ENCODE data around the gene NCOA6. TPM values are rescaled to one million over a fixed set of nuclear protein-coding genes. Genes with fewer than 3 reads are reported as not detected.

The NCOA6 gene
- total RNA-seq, 4 donors from 2014 or later, result 16.9 to 26.1 (median 24.0) TPM

- no peak for DNase-seq (ENCODE audit: low spot score in 2 of 2)
- Histone ChIP-seq H3K9me3 (no peaks in the 10 kb centered on the region), H3K27me3 (no peaks in the 10 kb centered on the region), H3K36me3 (peaks cover 0 to 1% (median 0%) of the 10 kb centered on the region in 3 donors), H3K4me3 (peak overlapping the region in 2 of 4 donors; percentile 69 to 82), H3K4me1 (peaks cover 0 to 44% (median 20%) of the 10 kb centered on the region in 4 donors), H3K27ac (peak overlapping the region; percentile 95 to 99 (median 98))
- TF ChIP-seq CTCF (IDR thresholded peaks at IDR 0.05) (peak in 3 of 5 experiments; percentile 7 to 36 (median 12)), POLR2A (IDR thresholded peaks at IDR 0.05) (no peak)
- 39 to 46% methylated on average over 6 of the region's 6 CpGs for WGBS, 2 donors
These were observed 119.8 kb downstream of the NCOA6 start for GRCh38 chr20:34705397-34706301.

GRCh38 chr20:34705008-34705396 lies 120.4 kb downstream of the NCOA6 start:
- no peak for TF ChIP-seq CTCF (IDR thresholded peaks at IDR 0.05)
- TF ChIP-seq POLR2A (IDR thresholded peaks at IDR 0.05), result no peak
- no peak for TF ChIP-seq EP300 (IDR thresholded peaks at IDR 0.05)
- no peak for DNase-seq (ENCODE audit: low spot score in 2 of 2)
- 30 to 39% methylated on average over 5 of the region's 5 CpGs for WGBS, 2 donors
- Histone ChIP-seq H3K27ac (peak overlapping the region; percentile 95 to 99 (median 98)), H3K9me3 (no peaks in the 10 kb centered on the region), H3K36me3 (no peaks in the 10 kb centered on the region), H3K4me1 (peaks cover 0 to 37% (median 17%) of the 10 kb centered on the region in 4 donors), H3K4me3 (peak overlapping the region; percentile 69 to 89 (median 78)), H3K27me3 (no peaks in the 10 kb centered on the region)

- TF ChIP-seq EP300 (IDR thresholded peaks at IDR 0.05) (peak; percentile 27 to 72), CTCF (IDR thresholded peaks at IDR 0.05) (peak in 1 of 5 experiments; percentile 44), POLR2A (IDR thresholded peaks at IDR 0.05) (peak; percentile 79 to 93)
- H3K27ac ChIP-seq, result peak within 1 kb of the TSS; percentile 95 to 99 (median 98)
- H3K9me3 ChIP-seq, result no peaks in the 10 kb centered on the region
- DNase-seq (ENCODE audit: low spot score in 2 of 2), result peak; percentile 87 to 89
- H3K36me3 ChIP-seq, result no peaks in the 10 kb centered on the region
- WGBS, 2 donors, result 0 to 1% methylated on average over 5 to 27 of the region's 82 CpGs
- H3K4me1 ChIP-seq, result peaks cover 0 to 37% (median 17%) of the 10 kb centered on the region in 4 donors
- H3K4me3 ChIP-seq, result peak within 1 kb of the TSS; percentile 69 to 89 (median 78)
- no peaks in the 10 kb centered on the region for H3K27me3 ChIP-seq
These were observed 121.1 kb downstream of the NCOA6 start, which contains the start of gene TP53INP2 for GRCh38 chr20:34704177-34705007. TSS of gene TP53INP2 (plus strand) at chr20:34704344. CDS start at chr20:34708740, 4,396 bp downstream.

GRCh38 chr20:34703424-34704176 lies 121.9 kb downstream of the NCOA6 start:
- no peaks in the 10 kb centered on the region for H3K27me3 ChIP-seq
- peak overlapping the region; percentile 69 to 89 (median 78) for H3K4me3 ChIP-seq
- DNase-seq (ENCODE audit: low spot score in 2 of 2), result peak in 1 of 2 donors; percentile 17
- H3K27ac ChIP-seq, result peak overlapping the region; percentile 95 to 99 (median 98)
- no peaks in the 10 kb centered on the region for H3K36me3 ChIP-seq
- H3K4me1 ChIP-seq, result peaks cover 0 to 33% (median 16%) of the 10 kb centered on the region in 4 donors
- H3K9me3 ChIP-seq, result no peaks in the 10 kb centered on the region
- 1% methylated on average over 23 to 38 of the region's 38 CpGs for WGBS, 2 donors
- TF ChIP-seq CTCF (IDR thresholded peaks at IDR 0.05), result no peak
- peak in 1 of 2 donors; percentile 80 for TF ChIP-seq EP300 (IDR thresholded peaks at IDR 0.05)

Data from tibial nerve (tissue), 4 donors.